Naive thymus-derived CD8-positive, alpha-beta T cell (primary cell): Measurements from ENCODE around the gene WFS1. TPM values are rescaled to one million over a fixed set of nuclear protein-coding genes. Genes with fewer than 3 reads are reported as not detected.

Experiments
- ATAC-seq, 2 donors: fragments of 150-1000 bp; cut with Tn5 transposase in 1 of 2; sonication (Bioruptor Pico), chemical (Tn5 transposase) in 1 of 2; 1 replicate in 1 of 2; 2 replicates in 1 of 2; pipeline ENCODE4 v1.10.0; 2021; ENCODE audit warnings: mild to moderate bottlenecking in 2 of 2, moderate library complexity in 2 of 2
- POLR2A ChIA-PET: fragments of 350-600 bp; sonication (Branson Sonifier 250); formaldehyde crosslinking; loops from one replicate; lab custom pipeline; 2021; ENCODE audit warnings: antibody characterized with exemption; lab: Charles Lee
- DNase-seq, 10 donors: peaks; one replicate each; pipeline versions ENCODE4 v3.0.0 to v3.0.0-alpha.2; 2020 to 2022
- H3K27ac Mint-ChIP-seq, 10 donors: one replicate each; pipeline ENCODE4 v1.8.0; 2020 to 2022; ENCODE audit warnings: mild to moderate bottlenecking in 10 of 10, mixed read lengths in 10 of 10, moderate library complexity in 4 of 10, inconsistent platforms in 1 of 10
- H3K27me3 Mint-ChIP-seq, 5 donors: one replicate each; pipeline ENCODE4 v1.8.0; 2021 to 2022; ENCODE audit warnings: mixed read lengths in 5 of 5
- H3K36me3 Mint-ChIP-seq, 3 donors: one replicate each; pipeline ENCODE4 v1.8.0; 2020 to 2022; ENCODE audit warnings: mixed read lengths in 3 of 3, mild to moderate bottlenecking in 2 of 3, inconsistent platforms in 1 of 3
- H3K4me1 Mint-ChIP-seq, 4 donors: one replicate each; pipeline ENCODE4 v1.8.0; 2021 to 2022; ENCODE audit warnings: mixed read lengths in 4 of 4
- H3K4me3 Mint-ChIP-seq, 10 donors: one replicate each; pipeline ENCODE4 v1.8.0; 2020 to 2022; ENCODE audit warnings: mild to moderate bottlenecking in 10 of 10, mixed read lengths in 10 of 10, moderate library complexity in 6 of 10, inconsistent platforms in 1 of 10
- H3K9me3 Mint-ChIP-seq, 9 donors: one replicate each; pipeline ENCODE4 v1.8.0; 2020 to 2022; ENCODE audit warnings: mixed read lengths in 9 of 9, mild to moderate bottlenecking in 3 of 9, inconsistent platforms in 1 of 9, moderate library complexity in 1 of 9
- polyA plus RNA-seq, 3 donors: library from polyadenylated mRNA; unstranded; fragments of 300-500 nt; fragmentation: Illumina TruSeq; gene quantifications; one replicate each; pipeline ENCODE4 v1.2.3, GENCODE V29; 2021
- total RNA-seq, 8 experiments: library from RNA in 2 of 8; stranded (reverse) in 2 of 8; gene quantifications; one replicate each; pipeline ENCODE4 v1.2.3 and lab custom pipeline; 2021 to 2026

The WFS1 gene
- total and polyA plus RNA-seq, 5 experiments from 2014 or later: 2.9 to 5.9 (median 4.8) TPM

- POLR2A ChIA-PET: interaction anchor here (1.1 to 1.2 kb wide), 2 partner anchors 40 to 372 kb away, joined by 3 to 4 read pairs; partner anchors contain the start of gene MRFAP1
- H3K36me3 Mint-ChIP-seq: no peaks in the 10 kb centered on the region
- H3K27ac Mint-ChIP-seq: peak overlapping the region in 7 of 10 donors; percentile 30 to 86 (median 77)
- DNase-seq: peak in 2 of 10 donors; percentile 6 to 37
- ATAC-seq: peak; percentile 37 to 38
- H3K27me3 Mint-ChIP-seq: peaks cover 0 to 6% (median 2%) of the 10 kb centered on the region in 5 donors
- H3K4me3 Mint-ChIP-seq: peak overlapping the region; percentile 73 to 91 (median 87)
- no peaks in the 10 kb centered on the region for H3K9me3 Mint-ChIP-seq
- H3K4me1 Mint-ChIP-seq: peaks cover 17 to 35% (median 26%) of the 10 kb centered on the region in 4 donors
These were observed 717 bp upstream of the WFS1 start for GRCh38 chr4:6268650-6269615.

- H3K36me3 Mint-ChIP-seq: no peaks in the 10 kb centered on the region
- H3K27ac Mint-ChIP-seq: peak overlapping the region in 6 of 10 donors; percentile 20 to 78 (median 54)
- POLR2A ChIA-PET: interaction anchor here (0.6 kb wide), 1 partner anchor 9 kb away, joined by 4 read pairs; no protein-coding TSS in a partner anchor
- peaks cover 17 to 36% (median 26%) of the 10 kb centered on the region in 4 donors for H3K4me1 Mint-ChIP-seq
- ATAC-seq (no peak), DNase-seq (no peak)
- H3K9me3 Mint-ChIP-seq: no peaks in the 10 kb centered on the region
- peak overlapping the region; percentile 76 to 91 (median 88) for H3K4me3 Mint-ChIP-seq
- H3K27me3 Mint-ChIP-seq: peaks cover 0 to 6% (median 2%) of the 10 kb centered on the region in 5 donors
These were observed 1.0 kb downstream of the WFS1 start for GRCh38 chr4:6270636-6271121.

DNA sequence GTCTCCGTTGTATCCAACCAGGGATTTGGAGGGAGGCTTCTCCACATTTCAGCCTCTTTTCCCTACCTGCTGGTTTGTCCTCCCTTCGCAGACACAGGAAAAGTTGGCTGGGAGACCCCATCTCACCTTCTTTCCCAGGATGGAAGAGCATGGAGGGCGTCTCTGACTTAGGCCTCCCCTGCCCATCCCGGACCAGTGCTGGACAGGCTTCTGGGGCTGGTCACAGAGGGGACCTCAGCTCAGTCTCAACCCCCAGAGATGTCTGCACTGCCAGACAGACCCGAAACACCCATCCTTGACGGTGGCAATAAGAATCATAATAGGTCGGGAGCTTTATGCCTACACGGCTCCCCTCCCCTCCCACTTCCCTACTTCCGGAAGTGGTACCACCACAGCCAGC, 1.6 kb downstream of the WFS1 start:
- H3K9me3 Mint-ChIP-seq: no peaks in the 10 kb centered on the region
- POLR2A ChIA-PET: interaction anchor here (0.6 kb wide), 1 partner anchor 8 kb away, joined by 4 read pairs; no protein-coding TSS in a partner anchor
- DNase-seq: no peak
- H3K36me3 Mint-ChIP-seq: no peaks in the 10 kb centered on the region
- peaks cover 0 to 6% (median 1%) of the 10 kb centered on the region in 5 donors for H3K27me3 Mint-ChIP-seq
- peak overlapping the region in 2 of 10 donors; percentile 50 to 55 for H3K27ac Mint-ChIP-seq
- no peak for ATAC-seq
- H3K4me3 Mint-ChIP-seq: peak overlapping the region; percentile 76 to 91 (median 88)
- peaks cover 17 to 36% (median 26%) of the 10 kb centered on the region in 4 donors for H3K4me1 Mint-ChIP-seq

DNA sequence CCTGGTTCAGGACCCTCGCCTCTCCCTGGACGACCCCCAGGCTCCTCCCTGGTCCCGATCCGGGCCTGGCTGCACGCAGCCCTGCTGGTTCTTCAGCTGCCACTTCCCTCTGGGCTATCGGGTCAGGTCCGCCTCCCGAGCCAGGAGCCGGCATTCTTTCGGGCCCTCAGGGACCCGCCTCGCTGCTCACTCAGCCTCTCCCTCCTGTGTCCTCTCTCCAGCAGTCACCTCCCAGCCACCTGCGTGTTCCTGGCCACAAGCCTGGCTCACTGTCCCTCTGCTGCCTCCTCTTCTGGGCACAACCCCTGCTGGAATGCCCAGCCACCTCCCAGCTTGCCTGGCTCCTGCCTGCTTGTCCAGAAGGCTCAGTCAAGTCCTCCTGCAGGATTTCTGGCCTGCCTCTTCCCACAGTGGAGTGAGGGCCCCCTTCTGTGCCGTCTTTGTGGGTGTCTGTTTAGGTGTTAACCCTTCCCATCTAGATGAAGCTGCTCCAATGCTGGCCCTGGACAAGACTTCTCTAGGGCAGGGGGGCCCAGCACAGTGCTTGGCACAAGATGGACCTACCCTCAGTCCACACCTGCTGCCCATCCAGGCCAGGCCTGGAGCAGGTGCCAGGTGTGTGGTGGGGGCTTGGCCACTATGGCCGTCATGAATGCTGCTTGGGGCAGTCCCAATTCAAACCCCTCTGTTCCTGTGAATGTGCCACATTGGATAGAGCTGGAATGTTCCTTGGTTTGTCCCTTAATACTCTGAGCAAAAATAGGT, 2.2 kb downstream of the WFS1 start:
- Mint-ChIP-seq H3K36me3 (no peaks in the 10 kb centered on the region), H3K27ac (peak overlapping the region in 1 of 10 donors; percentile 60), H3K4me1 (peaks cover 17 to 36% (median 26%) of the 10 kb centered on the region in 4 donors), H3K4me3 (peak overlapping the region in 8 of 10 donors; percentile 33 to 91 (median 75)), H3K27me3 (peaks cover 0 to 6% (median 1%) of the 10 kb centered on the region in 5 donors), H3K9me3 (no peaks in the 10 kb centered on the region)
- DNase-seq: no peak
- ATAC-seq: no peak
- POLR2A ChIA-PET: no interaction called here

GRCh38 chr4:6272863-6273660, 3.4 kb downstream of the WFS1 start:
- Mint-ChIP-seq H3K4me1 (peaks cover 12 to 32% (median 24%) of the 10 kb centered on the region in 4 donors), H3K27ac (no peak overlapping the region), H3K4me3 (peak overlapping the region in 3 of 10 donors; percentile 4 to 52 (median 15)), H3K27me3 (peaks cover 0 to 4% (median 0%) of the 10 kb centered on the region in 5 donors), H3K36me3 (no peaks in the 10 kb centered on the region), H3K9me3 (no peaks in the 10 kb centered on the region)
- no peak for DNase-seq
- POLR2A ChIA-PET: no interaction called here
- no peak for ATAC-seq

GRCh38 chr4:6273661-6273990, 4.0 kb downstream of the WFS1 start:
- DNase-seq: no peak
- Mint-ChIP-seq H3K4me1 (peaks cover 12 to 30% (median 26%) of the 10 kb centered on the region in 4 donors), H3K4me3 (no peak overlapping the region), H3K27ac (no peak overlapping the region), H3K36me3 (no peaks in the 10 kb centered on the region), H3K27me3 (peaks cover 0 to 4% (median 0%) of the 10 kb centered on the region in 5 donors), H3K9me3 (no peaks in the 10 kb centered on the region)
- ATAC-seq: no peak
- POLR2A ChIA-PET: no interaction called here

GRCh38 chr4:6275351-6275750, 5.7 kb downstream of the WFS1 start:
- Mint-ChIP-seq H3K4me1 (peaks cover 11 to 28% (median 24%) of the 10 kb centered on the region in 4 donors), H3K9me3 (no peaks in the 10 kb centered on the region), H3K27me3 (peaks cover 0 to 4% (median 0%) of the 10 kb centered on the region in 5 donors), H3K36me3 (no peaks in the 10 kb centered on the region), H3K4me3 (no peak overlapping the region), H3K27ac (no peak overlapping the region)
- ATAC-seq: no peak
- DNase-seq: no peak
- POLR2A ChIA-PET: no interaction called here

DNA sequence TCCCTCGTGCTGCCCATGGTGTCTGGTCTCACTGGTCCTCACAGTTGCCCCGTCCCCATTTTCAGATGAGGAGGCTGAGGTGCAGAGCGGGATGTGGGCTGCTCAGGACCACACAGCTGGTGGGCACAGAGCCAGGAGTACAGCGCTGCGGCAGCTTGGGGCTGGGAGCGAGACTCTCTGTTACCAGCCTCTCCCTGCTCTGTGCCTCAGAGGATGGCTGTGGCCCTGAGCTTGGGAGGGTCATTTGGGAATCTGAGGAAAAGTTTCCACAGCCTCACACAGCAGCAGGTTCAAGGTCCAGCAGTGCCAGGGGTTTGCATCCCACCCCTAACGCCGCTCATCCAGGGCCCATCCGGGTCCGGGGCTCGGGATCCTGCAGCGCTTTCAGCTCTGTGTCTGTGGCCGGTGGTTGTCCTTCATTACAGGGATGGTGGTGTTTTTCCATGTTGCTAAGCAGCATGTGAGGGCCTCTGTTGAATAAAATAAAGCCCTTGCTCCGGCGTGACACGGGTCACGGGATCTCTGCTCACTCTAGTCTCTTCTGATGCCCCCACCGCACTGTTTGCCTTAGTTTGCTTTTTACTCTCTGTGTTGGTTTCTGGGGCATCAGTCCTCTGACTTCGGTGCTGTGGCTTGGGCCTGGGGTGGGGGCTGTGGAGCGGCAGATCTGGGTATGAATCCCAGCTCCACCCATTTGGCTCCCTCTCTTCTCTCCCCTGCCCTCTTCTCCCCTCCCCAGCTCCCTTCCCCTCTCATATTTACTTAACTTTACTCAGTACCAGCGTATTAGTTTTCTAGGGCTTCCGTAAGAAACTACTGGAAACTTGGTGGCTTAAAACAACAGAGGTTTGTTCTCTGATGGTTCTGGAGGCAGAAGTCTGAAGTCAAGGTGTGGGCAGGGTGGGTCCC, 6.5 kb downstream of the WFS1 start:
- no peaks in the 10 kb centered on the region for H3K9me3 Mint-ChIP-seq
- DNase-seq: no peak
- H3K4me1 Mint-ChIP-seq: peaks cover 10 to 20% (median 17%) of the 10 kb centered on the region in 4 donors
- peaks cover 0 to 4% (median 0%) of the 10 kb centered on the region in 5 donors for H3K27me3 Mint-ChIP-seq
- no peak for ATAC-seq
- peaks cover 0 to 2% (median 0%) of the 10 kb centered on the region in 3 donors for H3K36me3 Mint-ChIP-seq
- H3K4me3 Mint-ChIP-seq: no peak overlapping the region
- no peak overlapping the region for H3K27ac Mint-ChIP-seq
- POLR2A ChIA-PET: no interaction called here

DNA sequence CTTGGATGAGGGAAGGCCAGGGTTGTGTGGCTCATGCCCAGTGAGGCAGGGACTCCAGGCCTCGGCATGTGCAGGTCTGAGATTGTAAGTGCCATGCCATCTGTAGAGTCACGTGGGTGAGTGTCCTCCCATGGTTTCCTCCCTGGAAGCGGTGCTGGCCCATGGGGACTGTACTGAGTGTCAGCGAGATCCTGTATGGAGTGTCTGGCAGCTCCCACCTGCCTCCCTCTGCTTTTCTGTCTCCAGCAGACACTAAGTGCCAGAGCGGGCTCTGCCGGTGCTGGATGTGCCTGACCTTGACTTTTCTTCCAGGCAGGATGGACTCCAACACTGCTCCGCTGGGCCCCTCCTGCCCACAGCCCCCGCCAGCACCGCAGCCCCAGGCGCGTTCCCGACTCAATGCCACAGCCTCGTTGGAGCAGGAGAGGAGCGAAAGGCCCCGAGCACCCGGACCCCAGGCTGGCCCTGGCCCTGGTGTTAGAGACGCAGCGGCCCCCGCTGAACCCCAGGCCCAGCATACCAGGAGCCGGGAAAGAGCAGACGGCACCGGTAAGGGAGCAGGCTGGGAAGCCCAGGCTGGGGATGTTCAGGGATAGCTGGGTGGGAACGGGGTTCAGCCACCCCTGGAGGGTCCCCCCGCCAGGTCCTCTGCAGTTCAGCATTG, 7.6 kb downstream of the WFS1 start:
- H3K9me3 Mint-ChIP-seq: no peaks in the 10 kb centered on the region
- DNase-seq: no peak
- ATAC-seq: no peak
- H3K4me1 Mint-ChIP-seq: peaks cover 6 to 14% (median 11%) of the 10 kb centered on the region in 4 donors
- no peak overlapping the region for H3K27ac Mint-ChIP-seq
- H3K4me3 Mint-ChIP-seq: no peak overlapping the region
- no peaks in the 10 kb centered on the region for H3K27me3 Mint-ChIP-seq
- POLR2A ChIA-PET: no interaction called here
- H3K36me3 Mint-ChIP-seq: peaks cover 0 to 2% (median 0%) of the 10 kb centered on the region in 3 donors

DNA sequence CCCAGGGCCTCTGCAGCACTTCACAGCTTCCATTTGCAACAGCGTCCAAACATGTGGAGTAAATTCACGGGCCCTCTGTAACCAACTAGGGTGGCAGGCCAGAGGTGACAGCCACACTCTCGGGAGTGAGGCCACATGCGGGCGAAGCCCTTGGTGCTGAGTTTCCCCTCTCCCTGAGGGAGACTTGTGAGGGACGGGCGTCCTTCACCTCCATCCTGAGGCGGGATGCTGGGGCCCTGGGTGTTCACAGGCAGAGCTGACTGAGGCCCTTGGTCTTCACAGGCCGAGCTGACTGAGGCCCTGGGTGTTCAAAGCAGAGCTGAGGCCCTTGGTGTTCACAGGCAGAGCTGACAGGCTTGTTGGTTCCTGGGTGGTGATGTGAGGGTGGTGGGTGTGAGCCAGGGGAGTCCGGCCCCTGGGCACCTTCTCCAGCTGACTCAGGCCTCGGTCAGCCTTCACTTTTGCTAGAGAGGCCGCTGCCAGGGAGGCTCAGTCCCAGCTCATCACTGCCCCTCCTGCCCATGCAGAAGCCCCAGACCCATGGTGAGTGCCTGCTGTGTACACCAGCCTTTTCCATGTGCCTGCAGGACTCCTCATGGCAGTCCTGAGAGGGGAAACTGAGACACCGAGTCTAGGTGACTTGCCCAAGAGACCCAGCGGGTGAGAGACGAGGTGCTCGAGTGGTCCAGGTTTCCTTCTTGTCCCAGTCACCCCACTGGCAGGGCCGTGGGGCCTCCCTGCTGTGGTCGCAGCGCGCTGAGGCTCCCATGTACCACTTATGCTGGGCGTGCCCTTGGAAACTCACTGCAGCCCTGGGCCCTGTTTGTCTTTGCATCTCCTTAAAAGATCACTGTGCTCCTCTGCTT, 8.5 kb downstream of the WFS1 start:
- ATAC-seq: no peak
- H3K27ac Mint-ChIP-seq: peak overlapping the region in 7 of 10 donors; percentile 8 to 92 (median 87)
- POLR2A ChIA-PET: no interaction called here

More for the DNA sequence above, 8.5 kb downstream of the WFS1 start:
- Mint-ChIP-seq H3K4me1 (peaks cover 6 to 14% (median 11%) of the 10 kb centered on the region in 4 donors), H3K27me3 (no peaks in the 10 kb centered on the region), H3K36me3 (peaks cover 0 to 2% (median 0%) of the 10 kb centered on the region in 3 donors), H3K4me3 (peak overlapping the region in 7 of 10 donors; percentile 28 to 64 (median 54)), H3K9me3 (no peaks in the 10 kb centered on the region)
- DNase-seq: no peak
